ENCODE results near the gene PDE8A.

DNA sequence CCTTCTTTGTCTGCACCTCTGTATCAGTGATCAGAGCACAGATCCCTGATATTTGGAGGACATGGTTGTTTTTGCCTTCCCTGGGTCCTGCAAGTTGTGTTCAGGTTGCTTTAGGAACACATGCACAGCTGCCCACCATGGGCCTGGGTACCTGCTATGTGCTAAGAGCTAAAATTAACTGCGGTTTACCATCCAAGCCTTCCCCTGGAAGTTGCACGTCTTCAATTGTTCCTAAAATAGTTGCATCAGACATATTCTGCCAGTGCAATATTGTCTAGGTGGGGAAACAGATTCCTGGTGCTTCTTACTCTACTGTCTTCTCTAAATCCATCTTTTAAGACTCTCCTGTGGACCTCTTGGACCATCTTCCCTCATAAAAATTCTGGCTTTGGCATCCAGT lies 80.9 kb downstream of the PDE8A start:
- TF ChIP-seq, protein P1, sequence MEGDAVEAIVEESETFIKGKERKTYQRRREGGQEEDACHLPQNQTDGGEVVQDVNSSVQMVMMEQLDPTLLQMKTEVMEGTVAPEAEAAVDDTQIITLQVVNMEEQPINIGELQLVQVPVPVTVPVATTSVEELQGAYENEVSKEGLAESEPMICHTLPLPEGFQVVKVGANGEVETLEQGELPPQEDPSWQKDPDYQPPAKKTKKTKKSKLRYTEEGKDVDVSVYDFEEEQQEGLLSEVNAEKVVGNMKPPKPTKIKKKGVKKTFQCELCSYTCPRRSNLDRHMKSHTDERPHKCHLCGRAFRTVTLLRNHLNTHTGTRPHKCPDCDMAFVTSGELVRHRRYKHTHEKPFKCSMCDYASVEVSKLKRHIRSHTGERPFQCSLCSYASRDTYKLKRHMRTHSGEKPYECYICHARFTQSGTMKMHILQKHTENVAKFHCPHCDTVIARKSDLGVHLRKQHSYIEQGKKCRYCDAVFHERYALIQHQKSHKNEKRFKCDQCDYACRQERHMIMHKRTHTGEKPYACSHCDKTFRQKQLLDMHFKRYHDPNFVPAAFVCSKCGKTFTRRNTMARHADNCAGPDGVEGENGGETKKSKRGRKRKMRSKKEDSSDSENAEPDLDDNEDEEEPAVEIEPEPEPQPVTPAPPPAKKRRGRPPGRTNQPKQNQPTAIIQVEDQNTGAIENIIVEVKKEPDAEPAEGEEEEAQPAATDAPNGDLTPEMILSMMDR (IDR thresholded peaks at IDR 0.05; ENCODE audit: insufficient read depth, low read length, poor library complexity, severe bottlenecking), result no peak
- no peak for TF ChIP-seq EZH2phosphoT487 (conservative IDR thresholded peaks at IDR 0.05; ENCODE audit: low read length)
